HCT116 (cell line): ENCODE results near the gene SORBS1. TPM values are rescaled to one million over a fixed set of nuclear protein-coding genes. Genes with fewer than 3 reads are reported as not detected.

Experiments used
- ATAC-seq: fragments of 200-7000 bp; cut with Tn5 transposase; 2 replicates; pipeline ENCODE4 v1.9.1; 2020; ENCODE audit warnings: mild to moderate bottlenecking, moderate library complexity
- BruUV-seq: library from RNA; stranded (reverse); fragments of 400-500 nt; replicated peaks from 2 replicates; lab custom pipeline; 2021; lab: Mats Ljungman, UMichigan
- CTCF ChIA-PET: fragments of 300-600 bp; sonication (Branson Sonifier 250); formaldehyde crosslinking; loops from one replicate; lab custom pipeline; 2021; ENCODE audit warnings: antibody characterized with exemption; lab: Charles Lee
- POLR2A ChIA-PET: fragments of 300-600, 350-600 bp; sonication (Branson Sonifier 250); formaldehyde crosslinking; loops from one replicate; lab custom pipeline; 2021; ENCODE audit warnings: antibody characterized with exemption; lab: Charles Lee
- RAD21 ChIA-PET, 2 experiments: fragments of 300-600 bp; sonication (Branson Sonifier 250); formaldehyde crosslinking; loops; one replicate each; lab custom pipeline; 2023; ENCODE audit warnings: low total read pairs in 2 of 2; ENCODE audit not compliant: uncharacterized antibody in 2 of 2, unreplicated experiment in 2 of 2, low non-redundant PET in 1 of 2; lab: Charles Lee
- DNase-seq: peaks from one replicate; pipeline ENCODE4 v3.0.0-alpha.2; 2010; ENCODE audit warnings: low read depth, low spot score
- H2AFZ ChIP-seq: fragments of 200-600 bp; shearing (Covaris generic), sonication (generic); 2 replicates; pipeline ENCODE4 v1.6.1; 2017; ENCODE audit warnings: low read depth, mixed run types, mixed read lengths, antibody characterized with exemption, low read length; ENCODE audit not compliant: poor library complexity, severe bottlenecking
- H3K27ac ChIP-seq: 2 replicates; pipeline ENCODE4 v1.5.1; 2012; ENCODE audit warnings: low read depth, low read length
- H3K27me3 ChIP-seq: fragments of 200-600 bp; sonication (generic); 2 replicates; pipeline ENCODE4 v1.6.1; 2016; ENCODE audit warnings: mixed run types, low read length, mixed read lengths; ENCODE audit not compliant: insufficient read depth
- H3K36me3 ChIP-seq, 2 experiments: fragments of 200-500 bp in 1 of 2; fragments of 200-600 bp in 1 of 2; sonication (Bioruptor generic) in 1 of 2; sonication (generic) in 1 of 2; 2 replicates each; pipeline versions ENCODE4 v1.5.1 to v1.6.1; 2014 to 2016; ENCODE audit warnings: low read length in 2 of 2, inconsistent platforms in 1 of 2, mixed read lengths in 1 of 2, mixed run types in 1 of 2; ENCODE audit not compliant: insufficient read depth in 2 of 2, control insufficient read depth in 1 of 2
- H3K4me1 ChIP-seq, 2 experiments: fragments of 200-600 bp in 1 of 2; sonication (generic) in 1 of 2; 2 replicates each; pipeline versions ENCODE4 v1.5.1 to v1.6.1; 2012 to 2017; ENCODE audit warnings: low read length in 2 of 2, inconsistent platforms in 1 of 2, mild to moderate bottlenecking in 1 of 2, mixed read lengths in 1 of 2, mixed run types in 1 of 2, moderate library complexity in 1 of 2; ENCODE audit not compliant: insufficient read depth in 2 of 2, control insufficient read depth in 1 of 2
- H3K4me2 ChIP-seq: fragments of 200-600 bp; sonication (generic); 2 replicates; pipeline ENCODE4 v1.6.1; 2017; ENCODE audit warnings: mixed run types, low read length, mixed read lengths
- H3K4me3 ChIP-seq, 2 experiments: fragments of 200-600 bp in 1 of 2; sonication (generic) in 1 of 2; replicated peaks in 1 of 2; 2 replicates each; pipeline ENCODE4 v1.5.1; 2011 to 2016; ENCODE audit warnings: low read length in 2 of 2, control low read depth in 1 of 2, low read depth in 1 of 2, mild to moderate bottlenecking in 1 of 2, mixed read lengths in 1 of 2, mixed run types in 1 of 2
- H3K79me2 ChIP-seq: fragments of 200-600 bp; sonication (generic); 2 replicates; pipeline ENCODE4 v1.6.1; 2017; ENCODE audit warnings: mild to moderate bottlenecking, mixed run types, low read length, moderate library complexity, mixed read lengths; ENCODE audit not compliant: insufficient read depth
- H3K9ac ChIP-seq: fragments of 200-600 bp; sonication (generic); 2 replicates; pipeline ENCODE4 v1.6.1; 2016; ENCODE audit warnings: low read length, mixed read lengths
- H3K9me2 ChIP-seq: fragments of 200-600 bp; sonication (generic), shearing (Covaris generic); 2 replicates; pipeline ENCODE4 v1.6.1; 2017; ENCODE audit warnings: mixed run types, mild to moderate bottlenecking, moderate library complexity; ENCODE audit not compliant: insufficient read depth
- H3K9me3 ChIP-seq, 2 experiments: fragments of 200-500 bp in 1 of 2; fragments of 200-600 bp in 1 of 2; sonication (Bioruptor generic) in 1 of 2; sonication (generic) in 1 of 2; 2 replicates each; pipeline ENCODE4 v1.6.1; 2014 to 2017; ENCODE audit warnings: low read length in 2 of 2, mixed read lengths in 2 of 2, inconsistent platforms in 1 of 2, low read depth in 1 of 2, mild to moderate bottlenecking in 1 of 2, mixed run types in 1 of 2, moderate library complexity in 1 of 2; ENCODE audit not compliant: control insufficient read depth in 1 of 2, insufficient read depth in 1 of 2
- H4K20me1 ChIP-seq: fragments of 200-600 bp; sonication (generic), shearing (Covaris generic); 2 replicates; pipeline ENCODE4 v1.6.1; 2017; ENCODE audit warnings: mixed run types, mild to moderate bottlenecking, moderate library complexity; ENCODE audit not compliant: insufficient read depth
- CBX3 ChIP-seq: IDR thresholded peaks from 2 replicates; pipeline ENCODE4 v1.6.1; 2012; ENCODE audit warnings: low read depth
- CEBPB ChIP-seq: IDR thresholded peaks from 2 replicates; pipeline ENCODE4 v1.6.1; 2012; ENCODE audit warnings: low read depth
- CTCF ChIP-seq, 3 experiments: fragments of 200-600 bp in 1 of 3; sonication (generic) in 1 of 3; IDR thresholded peaks in 2 of 3; conservative IDR thresholded peaks in 1 of 3; 2 replicates each; pipeline ENCODE4 v1.5.1; 2012 to 2017; ENCODE audit warnings: low read depth in 2 of 3, low read length in 2 of 3, antibody characterized with exemption in 1 of 3, borderline replicate concordance in 1 of 3, control low read depth in 1 of 3, mild to moderate bottlenecking in 1 of 3, mixed read lengths in 1 of 3, mixed run types in 1 of 3, moderate library complexity in 1 of 3; ENCODE audit not compliant: insufficient read depth in 1 of 3
- ELF1 ChIP-seq: IDR thresholded peaks from 2 replicates; pipeline ENCODE4 v1.6.1; 2012; ENCODE audit warnings: low read depth, borderline replicate concordance
- EZH2 ChIP-seq: fragments of 200-600 bp; sonication (generic); IDR thresholded peaks from 2 replicates; pipeline ENCODE4 v1.6.1; 2017; ENCODE audit warnings: antibody characterized with exemption, mixed run types
- EZH2phosphoT487 ChIP-seq: fragments of 200-600 bp; IDR thresholded peaks from 2 replicates; pipeline ENCODE4 v1.6.1; 2018; ENCODE audit warnings: antibody characterized with exemption, borderline replicate concordance
- FOSL1 ChIP-seq: IDR thresholded peaks from 2 replicates; pipeline ENCODE4 v1.6.1; 2012; ENCODE audit warnings: low read depth
- JUND ChIP-seq: IDR thresholded peaks from 2 replicates; pipeline ENCODE4 v1.6.1; 2012
- MAX ChIP-seq: IDR thresholded peaks from 2 replicates; pipeline ENCODE4 v1.6.1; 2012
- RAD21 ChIP-seq: IDR thresholded peaks from 2 replicates; pipeline ENCODE4 v1.6.1; 2012; ENCODE audit warnings: low read depth, mild to moderate bottlenecking
- SIN3A ChIP-seq: IDR thresholded peaks from 2 replicates; pipeline ENCODE4 v1.6.1; 2012; ENCODE audit warnings: low read depth
- SP1 ChIP-seq: IDR thresholded peaks from 2 replicates; pipeline ENCODE4 v1.6.1; 2012; ENCODE audit warnings: low read depth
- SRF ChIP-seq: IDR thresholded peaks from 2 replicates; pipeline ENCODE4 v1.6.1; 2012; ENCODE audit warnings: low read depth
- YY1 ChIP-seq: IDR thresholded peaks from 2 replicates; pipeline ENCODE4 v1.6.1; 2011; ENCODE audit warnings: low read length, low read depth, moderate library complexity, mild to moderate bottlenecking; ENCODE audit not compliant: insufficient replicate concordance; ENCODE audit errors: extremely low read depth
- ZBTB33 ChIP-seq: IDR thresholded peaks from 2 replicates; pipeline ENCODE4 v1.6.1; 2011; ENCODE audit warnings: mild to moderate bottlenecking, low read length, moderate library complexity; ENCODE audit not compliant: insufficient replicate concordance; ENCODE audit errors: extremely low read depth
- ZNF274 ChIP-seq: fragments of 200-500 bp; sonication (Bioruptor generic); IDR thresholded peaks from 2 replicates; pipeline ENCODE4 v1.6.1; 2014; ENCODE audit warnings: mild to moderate bottlenecking, low read depth, low read length, inconsistent platforms
- intact Hi-C: fragments of 100-400 bp; cut with micrococcal nuclease; formaldehyde crosslinking; loops from 2 replicates; pipeline ENCODE4 v1.10.0; 2022
- total RNA-seq: library from RNA; stranded (reverse); gene quantifications from one replicate; pipeline ENCODE4 v1.2.1, GENCODE V29; 2021; ENCODE audit not compliant: unreplicated experiment
- TF ChIP-seq, protein P1 (sequence below): IDR thresholded peaks from 2 replicates; pipeline ENCODE4 v1.6.1; 2012; ENCODE audit warnings: low read depth
- TF ChIP-seq, protein P2 (sequence below): IDR thresholded peaks from 2 replicates; pipeline ENCODE4 v1.6.1; 2012

Gene SORBS1
- total RNA-seq, 1 experiment from 2014 or later: 3.4 TPM

DNA sequence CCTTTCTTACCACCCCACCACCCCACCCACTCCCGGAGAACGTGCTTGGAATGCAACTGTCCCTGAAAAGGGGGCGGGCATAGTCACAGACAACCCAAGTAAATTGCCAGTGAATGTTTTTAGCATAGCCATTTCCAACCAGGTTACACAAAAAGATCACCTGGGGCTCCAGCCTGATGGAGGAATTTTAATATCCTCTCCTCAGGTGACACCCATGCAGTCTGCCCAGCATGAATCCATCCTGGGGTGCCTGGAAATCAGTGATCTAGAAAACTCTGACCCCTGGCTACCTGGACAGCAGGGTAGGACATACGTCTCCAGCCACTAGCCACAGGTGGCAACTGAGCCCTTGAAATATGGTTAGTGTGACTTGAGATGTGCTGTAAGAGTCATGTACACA lies 61.1 kb downstream of the SORBS1 start:
- BruUV-seq: no TSS peak
- POLR2A ChIA-PET: no interaction called here
- no peaks in the 10 kb centered on the region for H3K9me2 ChIP-seq

More for the DNA sequence above, 61.1 kb downstream of the SORBS1 start:
- intact Hi-C loops: no loop called here
- Histone ChIP-seq H3K27me3 (no peaks in the 10 kb centered on the region), H3K9ac (no peak overlapping the region), H3K79me2 (no peaks in the 10 kb centered on the region), H3K4me2 (no peak overlapping the region), H3K4me3 (no peak overlapping the region), H3K4me1 (no peaks in the 10 kb centered on the region), H2AFZ (no peak overlapping the region), H3K9me3 (no peaks in the 10 kb centered on the region), H3K36me3 (no peaks in the 10 kb centered on the region), H3K27ac (no peak overlapping the region), H4K20me1 (no peaks in the 10 kb centered on the region)
- DNase-seq: no peak
- CTCF ChIA-PET: no interaction called here
- ATAC-seq: no peak
- RAD21 ChIA-PET: no interaction called here
- TF ChIP-seq EZH2phosphoT487 (no peak), CTCF (IDR thresholded peaks at IDR 0.05 in 2 of 3, conservative IDR thresholded peaks at IDR 0.05 in 1 of 3; ENCODE audit: borderline replicate concordance in 1 of 3, insufficient read depth in 1 of 3, low read depth in 2 of 3, low read length in 2 of 3) (no peak), RAD21 (no peak), ZBTB33 (no peak), JUND (no peak), SIN3A (no peak), CBX3 (no peak), SRF (no peak), ZNF274 (no peak), ELF1 (no peak), EZH2 (no peak), MAX (no peak), CEBPB (no peak), FOSL1 (no peak), SP1 (no peak), YY1 (no peak)
- TF ChIP-seq, protein P1, sequence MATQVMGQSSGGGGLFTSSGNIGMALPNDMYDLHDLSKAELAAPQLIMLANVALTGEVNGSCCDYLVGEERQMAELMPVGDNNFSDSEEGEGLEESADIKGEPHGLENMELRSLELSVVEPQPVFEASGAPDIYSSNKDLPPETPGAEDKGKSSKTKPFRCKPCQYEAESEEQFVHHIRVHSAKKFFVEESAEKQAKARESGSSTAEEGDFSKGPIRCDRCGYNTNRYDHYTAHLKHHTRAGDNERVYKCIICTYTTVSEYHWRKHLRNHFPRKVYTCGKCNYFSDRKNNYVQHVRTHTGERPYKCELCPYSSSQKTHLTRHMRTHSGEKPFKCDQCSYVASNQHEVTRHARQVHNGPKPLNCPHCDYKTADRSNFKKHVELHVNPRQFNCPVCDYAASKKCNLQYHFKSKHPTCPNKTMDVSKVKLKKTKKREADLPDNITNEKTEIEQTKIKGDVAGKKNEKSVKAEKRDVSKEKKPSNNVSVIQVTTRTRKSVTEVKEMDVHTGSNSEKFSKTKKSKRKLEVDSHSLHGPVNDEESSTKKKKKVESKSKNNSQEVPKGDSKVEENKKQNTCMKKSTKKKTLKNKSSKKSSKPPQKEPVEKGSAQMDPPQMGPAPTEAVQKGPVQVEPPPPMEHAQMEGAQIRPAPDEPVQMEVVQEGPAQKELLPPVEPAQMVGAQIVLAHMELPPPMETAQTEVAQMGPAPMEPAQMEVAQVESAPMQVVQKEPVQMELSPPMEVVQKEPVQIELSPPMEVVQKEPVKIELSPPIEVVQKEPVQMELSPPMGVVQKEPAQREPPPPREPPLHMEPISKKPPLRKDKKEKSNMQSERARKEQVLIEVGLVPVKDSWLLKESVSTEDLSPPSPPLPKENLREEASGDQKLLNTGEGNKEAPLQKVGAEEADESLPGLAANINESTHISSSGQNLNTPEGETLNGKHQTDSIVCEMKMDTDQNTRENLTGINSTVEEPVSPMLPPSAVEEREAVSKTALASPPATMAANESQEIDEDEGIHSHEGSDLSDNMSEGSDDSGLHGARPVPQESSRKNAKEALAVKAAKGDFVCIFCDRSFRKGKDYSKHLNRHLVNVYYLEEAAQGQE: no peak
- TF ChIP-seq, protein P2, sequence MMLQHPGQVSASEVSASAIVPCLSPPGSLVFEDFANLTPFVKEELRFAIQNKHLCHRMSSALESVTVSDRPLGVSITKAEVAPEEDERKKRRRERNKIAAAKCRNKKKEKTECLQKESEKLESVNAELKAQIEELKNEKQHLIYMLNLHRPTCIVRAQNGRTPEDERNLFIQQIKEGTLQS: no peak
